HCT116 (cell line): Measurements from ENCODE around the gene FAM47B. TPM values are rescaled to one million over a fixed set of nuclear protein-coding genes. Genes with fewer than 3 reads are reported as not detected.

Experiments
- ATAC-seq: fragments of 200-7000 bp; cut with Tn5 transposase; 2 replicates; pipeline ENCODE4 v1.9.1; 2020; ENCODE audit warnings: mild to moderate bottlenecking, moderate library complexity
- BruUV-seq: library from RNA; stranded (reverse); fragments of 400-500 nt; replicated peaks from 2 replicates; lab custom pipeline; 2021; lab: Mats Ljungman, UMichigan
- CTCF ChIA-PET: fragments of 300-600 bp; sonication (Branson Sonifier 250); formaldehyde crosslinking; loops from one replicate; lab custom pipeline; 2021; ENCODE audit warnings: antibody characterized with exemption; lab: Charles Lee
- POLR2A ChIA-PET: fragments of 300-600, 350-600 bp; sonication (Branson Sonifier 250); formaldehyde crosslinking; loops from one replicate; lab custom pipeline; 2021; ENCODE audit warnings: antibody characterized with exemption; lab: Charles Lee
- RAD21 ChIA-PET, 2 experiments: fragments of 300-600 bp; sonication (Branson Sonifier 250); formaldehyde crosslinking; loops; one replicate each; lab custom pipeline; 2023; ENCODE audit warnings: low total read pairs in 2 of 2; ENCODE audit not compliant: uncharacterized antibody in 2 of 2, unreplicated experiment in 2 of 2, low non-redundant PET in 1 of 2; lab: Charles Lee
- DNase-seq: peaks from one replicate; pipeline ENCODE4 v3.0.0-alpha.2; 2010; ENCODE audit warnings: low read depth, low spot score
- H2AFZ ChIP-seq: fragments of 200-600 bp; shearing (Covaris generic), sonication (generic); 2 replicates; pipeline ENCODE4 v1.6.1; 2017; ENCODE audit warnings: low read depth, mixed run types, mixed read lengths, antibody characterized with exemption, low read length; ENCODE audit not compliant: poor library complexity, severe bottlenecking
- H3K27ac ChIP-seq: 2 replicates; pipeline ENCODE4 v1.5.1; 2012; ENCODE audit warnings: low read depth, low read length
- H3K27me3 ChIP-seq: fragments of 200-600 bp; sonication (generic); 2 replicates; pipeline ENCODE4 v1.6.1; 2016; ENCODE audit warnings: mixed run types, low read length, mixed read lengths; ENCODE audit not compliant: insufficient read depth
- H3K36me3 ChIP-seq, 2 experiments: fragments of 200-500 bp in 1 of 2; fragments of 200-600 bp in 1 of 2; sonication (Bioruptor generic) in 1 of 2; sonication (generic) in 1 of 2; 2 replicates each; pipeline versions ENCODE4 v1.5.1 to v1.6.1; 2014 to 2016; ENCODE audit warnings: low read length in 2 of 2, inconsistent platforms in 1 of 2, mixed read lengths in 1 of 2, mixed run types in 1 of 2; ENCODE audit not compliant: insufficient read depth in 2 of 2, control insufficient read depth in 1 of 2
- H3K4me1 ChIP-seq, 2 experiments: fragments of 200-600 bp in 1 of 2; sonication (generic) in 1 of 2; 2 replicates each; pipeline versions ENCODE4 v1.5.1 to v1.6.1; 2012 to 2017; ENCODE audit warnings: low read length in 2 of 2, inconsistent platforms in 1 of 2, mild to moderate bottlenecking in 1 of 2, mixed read lengths in 1 of 2, mixed run types in 1 of 2, moderate library complexity in 1 of 2; ENCODE audit not compliant: insufficient read depth in 2 of 2, control insufficient read depth in 1 of 2
- H3K4me2 ChIP-seq: fragments of 200-600 bp; sonication (generic); 2 replicates; pipeline ENCODE4 v1.6.1; 2017; ENCODE audit warnings: mixed run types, low read length, mixed read lengths
- H3K4me3 ChIP-seq, 2 experiments: fragments of 200-600 bp in 1 of 2; sonication (generic) in 1 of 2; replicated peaks in 1 of 2; 2 replicates each; pipeline ENCODE4 v1.5.1; 2011 to 2016; ENCODE audit warnings: low read length in 2 of 2, control low read depth in 1 of 2, low read depth in 1 of 2, mild to moderate bottlenecking in 1 of 2, mixed read lengths in 1 of 2, mixed run types in 1 of 2
- H3K79me2 ChIP-seq: fragments of 200-600 bp; sonication (generic); 2 replicates; pipeline ENCODE4 v1.6.1; 2017; ENCODE audit warnings: mild to moderate bottlenecking, mixed run types, low read length, moderate library complexity, mixed read lengths; ENCODE audit not compliant: insufficient read depth
- H3K9ac ChIP-seq: fragments of 200-600 bp; sonication (generic); 2 replicates; pipeline ENCODE4 v1.6.1; 2016; ENCODE audit warnings: low read length, mixed read lengths
- H3K9me2 ChIP-seq: fragments of 200-600 bp; sonication (generic), shearing (Covaris generic); 2 replicates; pipeline ENCODE4 v1.6.1; 2017; ENCODE audit warnings: mixed run types, mild to moderate bottlenecking, moderate library complexity; ENCODE audit not compliant: insufficient read depth
- H3K9me3 ChIP-seq, 2 experiments: fragments of 200-500 bp in 1 of 2; fragments of 200-600 bp in 1 of 2; sonication (Bioruptor generic) in 1 of 2; sonication (generic) in 1 of 2; 2 replicates each; pipeline ENCODE4 v1.6.1; 2014 to 2017; ENCODE audit warnings: low read length in 2 of 2, mixed read lengths in 2 of 2, inconsistent platforms in 1 of 2, low read depth in 1 of 2, mild to moderate bottlenecking in 1 of 2, mixed run types in 1 of 2, moderate library complexity in 1 of 2; ENCODE audit not compliant: control insufficient read depth in 1 of 2, insufficient read depth in 1 of 2
- H4K20me1 ChIP-seq: fragments of 200-600 bp; sonication (generic), shearing (Covaris generic); 2 replicates; pipeline ENCODE4 v1.6.1; 2017; ENCODE audit warnings: mixed run types, mild to moderate bottlenecking, moderate library complexity; ENCODE audit not compliant: insufficient read depth
- CBX3 ChIP-seq: IDR thresholded peaks from 2 replicates; pipeline ENCODE4 v1.6.1; 2012; ENCODE audit warnings: low read depth
- CEBPB ChIP-seq: IDR thresholded peaks from 2 replicates; pipeline ENCODE4 v1.6.1; 2012; ENCODE audit warnings: low read depth
- EGR1 ChIP-seq: IDR thresholded peaks from 2 replicates; pipeline ENCODE4 v1.6.1; 2012; ENCODE audit warnings: low read depth
- ELF1 ChIP-seq: IDR thresholded peaks from 2 replicates; pipeline ENCODE4 v1.6.1; 2012; ENCODE audit warnings: low read depth, borderline replicate concordance
- EZH2 ChIP-seq: fragments of 200-600 bp; sonication (generic); IDR thresholded peaks from 2 replicates; pipeline ENCODE4 v1.6.1; 2017; ENCODE audit warnings: antibody characterized with exemption, mixed run types
- FOSL1 ChIP-seq: IDR thresholded peaks from 2 replicates; pipeline ENCODE4 v1.6.1; 2012; ENCODE audit warnings: low read depth
- JUND ChIP-seq: IDR thresholded peaks from 2 replicates; pipeline ENCODE4 v1.6.1; 2012
- POLR2A ChIP-seq: IDR thresholded peaks from 2 replicates; pipeline ENCODE4 v1.7.0; 2011; ENCODE audit warnings: borderline replicate concordance; ENCODE audit not compliant: insufficient read depth, insufficient read length; ENCODE audit errors: extremely low read depth
- POLR2AphosphoS5 ChIP-seq: IDR thresholded peaks from 2 replicates; pipeline ENCODE4 v1.6.1; 2011; ENCODE audit warnings: mild to moderate bottlenecking, low read depth, low read length, moderate library complexity
- RAD21 ChIP-seq: IDR thresholded peaks from 2 replicates; pipeline ENCODE4 v1.6.1; 2012; ENCODE audit warnings: low read depth, mild to moderate bottlenecking
- SIN3A ChIP-seq: IDR thresholded peaks from 2 replicates; pipeline ENCODE4 v1.6.1; 2012; ENCODE audit warnings: low read depth
- SP1 ChIP-seq: IDR thresholded peaks from 2 replicates; pipeline ENCODE4 v1.6.1; 2012; ENCODE audit warnings: low read depth
- YY1 ChIP-seq: IDR thresholded peaks from 2 replicates; pipeline ENCODE4 v1.6.1; 2011; ENCODE audit warnings: low read length, low read depth, moderate library complexity, mild to moderate bottlenecking; ENCODE audit not compliant: insufficient replicate concordance; ENCODE audit errors: extremely low read depth
- ZNF274 ChIP-seq: fragments of 200-500 bp; sonication (Bioruptor generic); IDR thresholded peaks from 2 replicates; pipeline ENCODE4 v1.6.1; 2014; ENCODE audit warnings: mild to moderate bottlenecking, low read depth, low read length, inconsistent platforms
- intact Hi-C: fragments of 100-400 bp; cut with micrococcal nuclease; formaldehyde crosslinking; loops from 2 replicates; pipeline ENCODE4 v1.10.0; 2022
- total RNA-seq: library from RNA; stranded (reverse); gene quantifications from one replicate; pipeline ENCODE4 v1.2.1, GENCODE V29; 2021; ENCODE audit not compliant: unreplicated experiment
- TF ChIP-seq, protein P1 (sequence below): IDR thresholded peaks from 2 replicates; pipeline ENCODE4 v1.6.1; 2011; ENCODE audit warnings: mild to moderate bottlenecking, low read length, moderate library complexity; ENCODE audit not compliant: insufficient replicate concordance; ENCODE audit errors: extremely low read depth
- TF ChIP-seq, protein P2 (sequence below): IDR thresholded peaks from 2 replicates; pipeline ENCODE4 v1.6.1; 2012
- TF ChIP-seq, protein P3 (sequence below): IDR thresholded peaks from 2 replicates; pipeline ENCODE4 v1.6.1; 2012

The FAM47B gene
- total RNA-seq, 1 experiment from 2014 or later, result not detected

DNA sequence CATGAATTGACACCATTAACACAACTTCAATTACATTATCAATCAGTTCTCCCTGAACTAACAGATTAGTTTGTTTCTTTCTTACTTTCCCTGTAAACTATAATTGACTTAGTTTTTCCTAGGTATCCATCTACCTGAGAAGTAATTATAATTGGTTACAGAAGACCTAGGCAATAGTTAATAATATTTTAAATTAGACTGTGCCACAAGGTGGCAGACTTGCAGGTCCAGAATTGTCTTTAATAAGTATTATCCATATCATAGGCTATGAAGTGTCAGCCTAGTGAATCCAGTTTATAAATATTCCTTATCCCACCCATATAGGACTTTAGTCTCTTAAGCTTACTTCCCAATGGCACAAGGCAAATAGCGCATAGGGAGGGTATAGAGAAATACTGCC lies 48.9 kb upstream of the FAM47B start:
- no peak overlapping the region for H3K9ac ChIP-seq
- POLR2A ChIA-PET, result no interaction called here
- H3K27me3 ChIP-seq, result no peaks in the 10 kb centered on the region
- ATAC-seq, result no peak
- DNase-seq, result no peak
- no peaks in the 10 kb centered on the region for H3K79me2 ChIP-seq
- CTCF ChIA-PET, result no interaction called here
- H3K4me3 ChIP-seq, result no peak overlapping the region
- TF ChIP-seq ZNF274, result no peak
- no peak for TF ChIP-seq POLR2AphosphoS5
- TF ChIP-seq, protein P1, sequence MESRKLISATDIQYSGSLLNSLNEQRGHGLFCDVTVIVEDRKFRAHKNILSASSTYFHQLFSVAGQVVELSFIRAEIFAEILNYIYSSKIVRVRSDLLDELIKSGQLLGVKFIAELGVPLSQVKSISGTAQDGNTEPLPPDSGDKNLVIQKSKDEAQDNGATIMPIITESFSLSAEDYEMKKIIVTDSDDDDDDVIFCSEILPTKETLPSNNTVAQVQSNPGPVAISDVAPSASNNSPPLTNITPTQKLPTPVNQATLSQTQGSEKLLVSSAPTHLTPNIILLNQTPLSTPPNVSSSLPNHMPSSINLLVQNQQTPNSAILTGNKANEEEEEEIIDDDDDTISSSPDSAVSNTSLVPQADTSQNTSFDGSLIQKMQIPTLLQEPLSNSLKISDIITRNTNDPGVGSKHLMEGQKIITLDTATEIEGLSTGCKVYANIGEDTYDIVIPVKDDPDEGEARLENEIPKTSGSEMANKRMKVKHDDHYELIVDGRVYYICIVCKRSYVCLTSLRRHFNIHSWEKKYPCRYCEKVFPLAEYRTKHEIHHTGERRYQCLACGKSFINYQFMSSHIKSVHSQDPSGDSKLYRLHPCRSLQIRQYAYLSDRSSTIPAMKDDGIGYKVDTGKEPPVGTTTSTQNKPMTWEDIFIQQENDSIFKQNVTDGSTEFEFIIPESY, result no peak
- TF ChIP-seq, protein P2, sequence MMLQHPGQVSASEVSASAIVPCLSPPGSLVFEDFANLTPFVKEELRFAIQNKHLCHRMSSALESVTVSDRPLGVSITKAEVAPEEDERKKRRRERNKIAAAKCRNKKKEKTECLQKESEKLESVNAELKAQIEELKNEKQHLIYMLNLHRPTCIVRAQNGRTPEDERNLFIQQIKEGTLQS, result no peak
- no peak for TF ChIP-seq CEBPB
- TF ChIP-seq EGR1, result no peak
- TF ChIP-seq EZH2, result no peak
- no peak for TF ChIP-seq CBX3
- H4K20me1 ChIP-seq, result no peaks in the 10 kb centered on the region
- H3K9me2 ChIP-seq, result no peaks in the 10 kb centered on the region
- no peak overlapping the region for H3K27ac ChIP-seq
- intact Hi-C loops, result no loop called here
- RAD21 ChIA-PET, result no interaction called here
- H3K4me2 ChIP-seq, result no peak overlapping the region
- no peak overlapping the region for H2AFZ ChIP-seq
- H3K9me3 ChIP-seq, result no peaks in the 10 kb centered on the region
- no peaks in the 10 kb centered on the region for H3K4me1 ChIP-seq
- no TSS peak for BruUV-seq
- H3K36me3 ChIP-seq, result no peaks in the 10 kb centered on the region

DNA sequence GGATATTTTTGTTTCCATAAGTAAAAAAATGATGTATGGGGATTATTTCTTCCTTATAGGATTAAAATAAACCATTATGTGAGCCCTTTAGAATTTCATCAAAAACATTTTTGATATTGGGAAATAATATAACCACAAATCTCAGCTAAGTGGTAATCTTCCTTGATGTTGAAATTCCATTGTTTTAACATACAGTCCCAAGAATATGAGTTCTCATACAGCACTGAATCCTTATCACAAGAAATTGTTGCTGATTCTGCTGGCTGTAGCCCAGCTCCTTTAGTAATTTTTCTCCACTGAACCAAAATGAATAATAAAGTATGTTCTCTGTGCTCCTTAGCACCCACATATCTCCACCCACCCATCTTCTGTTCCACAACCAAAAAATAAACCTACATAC lies 41.9 kb upstream of the FAM47B start:
- no peaks in the 10 kb centered on the region for H3K79me2 ChIP-seq
- no peak overlapping the region for H3K9ac ChIP-seq
- no peaks in the 10 kb centered on the region for H3K36me3 ChIP-seq
- no peaks in the 10 kb centered on the region for H3K27me3 ChIP-seq
- H3K4me1 ChIP-seq, result no peaks in the 10 kb centered on the region
- ATAC-seq, result no peak
- BruUV-seq, result no TSS peak
- no peaks in the 10 kb centered on the region for H3K9me3 ChIP-seq
- H2AFZ ChIP-seq, result no peak overlapping the region
- no peak overlapping the region for H3K4me3 ChIP-seq
- no peaks in the 10 kb centered on the region for H3K9me2 ChIP-seq
- CTCF ChIA-PET, result no interaction called here
- H3K4me2 ChIP-seq, result no peak overlapping the region
- RAD21 ChIA-PET, result no interaction called here
- H3K27ac ChIP-seq, result no peak overlapping the region
- POLR2A ChIA-PET, result no interaction called here
- intact Hi-C loops, result no loop called here
- H4K20me1 ChIP-seq, result no peaks in the 10 kb centered on the region
- DNase-seq, result no peak
- TF ChIP-seq, protein P2, result no peak
- TF ChIP-seq FOSL1, result no peak
- TF ChIP-seq POLR2AphosphoS5, result no peak
- TF ChIP-seq CBX3, result no peak
- no peak for TF ChIP-seq ZNF274
- TF ChIP-seq YY1, result no peak
- TF ChIP-seq ELF1, result no peak
- TF ChIP-seq, protein P3, sequence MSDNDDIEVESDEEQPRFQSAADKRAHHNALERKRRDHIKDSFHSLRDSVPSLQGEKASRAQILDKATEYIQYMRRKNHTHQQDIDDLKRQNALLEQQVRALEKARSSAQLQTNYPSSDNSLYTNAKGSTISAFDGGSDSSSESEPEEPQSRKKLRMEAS, result no peak
- TF ChIP-seq JUND, result no peak
- no peak for TF ChIP-seq SP1
- TF ChIP-seq RAD21, result no peak
- no peak for TF ChIP-seq POLR2A
- TF ChIP-seq CEBPB, result no peak
- TF ChIP-seq SIN3A, result no peak
